Mesothelial cell of epicardium (in vitro differentiated cells): ENCODE measurements around the gene PRR29. TPM values are rescaled to one million over a fixed set of nuclear protein-coding genes. Genes with fewer than 3 reads are reported as not detected.

Source experiments
- DNase-seq, 2 experiments: peaks; one replicate each; pipeline ENCODE4 v3.0.0; 2021; ENCODE audit warnings: low spot score in 2 of 2; ENCODE audit not compliant: unreplicated experiment in 2 of 2
- H3K27ac Mint-ChIP-seq: 2 replicates; pipeline ENCODE4 v1.8.0; 2021; ENCODE audit warnings: mixed read lengths
- H3K27me3 Mint-ChIP-seq: 2 replicates; pipeline ENCODE4 v1.8.0; 2021; ENCODE audit warnings: low read depth, mixed read lengths
- H3K36me3 Mint-ChIP-seq: 2 replicates; pipeline ENCODE4 v1.8.0; 2021; ENCODE audit warnings: mixed read lengths
- H3K4me1 Mint-ChIP-seq: 2 replicates; pipeline ENCODE4 v1.8.0; 2021; ENCODE audit warnings: mixed read lengths
- H3K4me3 Mint-ChIP-seq: 2 replicates; pipeline ENCODE4 v1.8.0; 2021; ENCODE audit warnings: mild to moderate bottlenecking, moderate library complexity, mixed read lengths
- H3K9me3 Mint-ChIP-seq: 2 replicates; pipeline ENCODE4 v1.8.0; 2021; ENCODE audit warnings: mixed read lengths
- CTCF ChIP-seq: fragments of 200-600 bp; sonication (generic); IDR thresholded peaks from one replicate; pipeline ENCODE4 v1.5.0; 2021; ENCODE audit warnings: antibody characterized with exemption; ENCODE audit not compliant: unreplicated experiment
- total RNA-seq: library from RNA; stranded (reverse); gene quantifications from 3 replicates; pipeline ENCODE4 v1.2.1, GENCODE V29; 2021

The PRR29 gene
- total RNA-seq, 1 donor from 2014 or later = 2.0 TPM

GRCh38 chr17:63969278-63969677 lies 28.9 kb upstream of the PRR29 start:
- Mint-ChIP-seq H3K27me3 (peaks cover 17% of the 10 kb centered on the region), H3K9me3 (no peaks in the 10 kb centered on the region), H3K4me1 (no peaks in the 10 kb centered on the region), H3K4me3 (no peak overlapping the region), H3K27ac (no peak overlapping the region), H3K36me3 (no peaks in the 10 kb centered on the region)
- DNase-seq = no peak
- no peak for TF ChIP-seq CTCF

GRCh38 chr17:63972796-63973195 lies 25.4 kb upstream of the PRR29 start, which contains the start of gene SCN4A:
TSS of gene SCN4A (minus strand) at chr17:63972918. CDS start at chr17:63972841, 77 bp downstream.
- Mint-ChIP-seq H3K27me3 (peaks cover 14% of the 10 kb centered on the region), H3K4me1 (no peaks in the 10 kb centered on the region), H3K4me3 (no peak within 1 kb of the TSS), H3K36me3 (no peaks in the 10 kb centered on the region), H3K27ac (no peak within 1 kb of the TSS), H3K9me3 (no peaks in the 10 kb centered on the region)
- DNase-seq = no peak
- TF ChIP-seq CTCF = no peak

- no peak for TF ChIP-seq CTCF
- Mint-ChIP-seq H3K9me3 (no peaks in the 10 kb centered on the region), H3K27ac (no peak overlapping the region), H3K4me1 (no peaks in the 10 kb centered on the region), H3K36me3 (no peaks in the 10 kb centered on the region), H3K27me3 (peaks cover 11% of the 10 kb centered on the region), H3K4me3 (no peak overlapping the region)
- no peak for DNase-seq
Measured at GRCh38 chr17:63973247-63973646, 24.9 kb upstream of the PRR29 start.

- TF ChIP-seq CTCF = no peak
- DNase-seq = no peak
- Mint-ChIP-seq H3K27ac (no peak overlapping the region), H3K4me1 (no peaks in the 10 kb centered on the region), H3K9me3 (no peaks in the 10 kb centered on the region), H3K4me3 (no peak overlapping the region), H3K27me3 (peaks cover 8% of the 10 kb centered on the region), H3K36me3 (no peaks in the 10 kb centered on the region)
Measured at GRCh38 chr17:63973930-63974593, 24.1 kb upstream of the PRR29 start.

GRCh38 chr17:63974594-63975192 lies 23.5 kb upstream of the PRR29 start:
- Mint-ChIP-seq H3K27me3 (peaks cover 8% of the 10 kb centered on the region), H3K4me1 (no peaks in the 10 kb centered on the region), H3K36me3 (no peaks in the 10 kb centered on the region), H3K27ac (no peak overlapping the region), H3K9me3 (no peaks in the 10 kb centered on the region), H3K4me3 (no peak overlapping the region)
- DNase-seq = no peak
- TF ChIP-seq CTCF = no peak
